SK-N-SH (cell line): ENCODE data around the gene SORL1. TPM values are rescaled to one million over a fixed set of nuclear protein-coding genes. Genes with fewer than 3 reads are reported as not detected.

Experiments
- CTCF ChIA-PET: fragments of 300-600, 350-600 bp; formaldehyde crosslinking; extraction: SDS; loops from one replicate; lab custom pipeline; 2021; lab: Yijun Ruan, JAX
- POLR2A ChIA-PET: fragments of 350-600 bp; sonication (Branson Sonifier 250); formaldehyde crosslinking; extraction: SDS; loops from one replicate; lab custom pipeline; 2020; ENCODE audit warnings: antibody characterized with exemption, inconsistent platforms; lab: Yijun Ruan, JAX
- DNase-seq: peaks from one replicate; pipeline ENCODE4 v3.0.0; 2012
- H2AFZ ChIP-seq: fragments of 200-600 bp; sonication (generic); 2 replicates; pipeline ENCODE4 v1.8.1; 2016; ENCODE audit warnings: antibody characterized with exemption, mild to moderate bottlenecking, low read depth
- H3F3A ChIP-seq: fragments of 200-600 bp; sonication (generic); replicated peaks from 2 replicates; pipeline ENCODE3; 2016; ENCODE audit warnings: antibody characterized with exemption, mild to moderate bottlenecking; ENCODE audit not compliant: insufficient read depth
- H3K27ac ChIP-seq, 2 experiments: fragments of 200-500 bp in 1 of 2; fragments of 200-600 bp in 1 of 2; sonication (Bioruptor generic) in 1 of 2; sonication (generic), shearing (Covaris generic) in 1 of 2; 2 replicates each; pipeline versions ENCODE4 v1.5.1 to v1.6.1; 2014 to 2016; ENCODE audit warnings: low read depth in 2 of 2, inconsistent platforms in 1 of 2, low read length in 1 of 2, mild to moderate bottlenecking in 1 of 2, mixed read lengths in 1 of 2
- H3K27me3 ChIP-seq: fragments of 200-600 bp; sonication (generic), shearing (Covaris generic); 2 replicates; pipeline ENCODE4 v1.6.1; 2016; ENCODE audit warnings: mixed run types; ENCODE audit not compliant: insufficient read depth
- H3K36me3 ChIP-seq, 2 experiments: fragments of 200-500 bp in 1 of 2; fragments of 200-600 bp in 1 of 2; sonication (Bioruptor generic) in 1 of 2; sonication (generic) in 1 of 2; replicated peaks in 1 of 2; 2 replicates each; pipeline versions ENCODE3 to v1.5.1; 2014 to 2016; ENCODE audit warnings: low read length in 1 of 2, mild to moderate bottlenecking in 1 of 2; ENCODE audit not compliant: insufficient read depth in 2 of 2, control insufficient read depth in 1 of 2
- H3K4me1 ChIP-seq, 2 experiments: fragments of 200-500 bp in 1 of 2; fragments of 200-600 bp in 1 of 2; sonication (Bioruptor generic) in 1 of 2; sonication (generic), shearing (Covaris generic) in 1 of 2; 2 replicates each; pipeline versions ENCODE4 v1.5.1 to v1.6.1; 2014 to 2016; ENCODE audit warnings: low read depth in 1 of 2, low read length in 1 of 2, mixed run types in 1 of 2; ENCODE audit not compliant: insufficient read depth in 2 of 2, control insufficient read depth in 1 of 2
- H3K4me2 ChIP-seq: fragments of 200-600 bp; sonication (generic), shearing (Covaris generic); 2 replicates; pipeline ENCODE4 v1.6.1; 2017; ENCODE audit warnings: mixed run types
- H3K4me3 ChIP-seq, 2 experiments: fragments of 200-500 bp in 1 of 2; fragments of 200-600 bp in 1 of 2; sonication (Bioruptor generic) in 1 of 2; sonication (generic), shearing (Covaris generic) in 1 of 2; 2 replicates each; pipeline versions ENCODE4 v1.5.1 to v1.8.1; 2014 to 2016; ENCODE audit warnings: low read depth in 2 of 2, inconsistent platforms in 1 of 2, low read length in 1 of 2, mild to moderate bottlenecking in 1 of 2, mixed read lengths in 1 of 2, moderate library complexity in 1 of 2
- H3K79me2 ChIP-seq: fragments of 200-600 bp; sonication (generic); 2 replicates; pipeline ENCODE4 v1.8.1; 2017; ENCODE audit warnings: mild to moderate bottlenecking; ENCODE audit not compliant: insufficient read depth
- H3K9ac ChIP-seq: fragments of 200-600 bp; sonication (generic); 2 replicates; pipeline ENCODE4 v1.6.1; 2017; ENCODE audit warnings: mixed run types
- H3K9me2 ChIP-seq: fragments of 200-600 bp; sonication (generic); 2 replicates; pipeline ENCODE4 v1.6.1; 2017; ENCODE audit warnings: mixed run types
- H3K9me3 ChIP-seq: fragments of 200-600 bp; sonication (generic); 2 replicates; pipeline ENCODE4 v1.6.1; 2017; ENCODE audit warnings: mixed run types, mild to moderate bottlenecking, moderate library complexity
- H4K20me1 ChIP-seq: fragments of 200-600 bp; sonication (generic); 2 replicates; pipeline ENCODE4 v1.6.1; 2017; ENCODE audit warnings: mild to moderate bottlenecking, mixed run types; ENCODE audit not compliant: insufficient read depth
- CHD2 ChIP-seq: fragments of 150-350 bp; IDR thresholded peaks from 2 replicates; pipeline ENCODE4 v1.6.1; 2018; ENCODE audit warnings: low read length; ENCODE audit not compliant: partially characterized antibody
- EP300 ChIP-seq, 2 experiments: IDR thresholded peaks; 2 replicates each; pipeline versions ENCODE4 v1.4.0 to v1.6.1; 2012; ENCODE audit warnings: borderline replicate concordance in 1 of 2, low read depth in 1 of 2, low read length in 1 of 2
- FOXM1 ChIP-seq: IDR thresholded peaks from 2 replicates; pipeline ENCODE4 v1.4.0; 2012; ENCODE audit warnings: low read depth, mild to moderate bottlenecking
- GATA2 ChIP-seq: sonication (generic); formaldehyde crosslinking; IDR thresholded peaks from 2 replicates; pipeline ENCODE4 v1.5.0; 2020; ENCODE audit warnings: mild to moderate bottlenecking, missing genetic modification reagents
- POLR2AphosphoS5 ChIP-seq: IDR thresholded peaks from 2 replicates; pipeline ENCODE4 v1.6.1; 2012; ENCODE audit warnings: low read depth, low read length
- RAD21 ChIP-seq: IDR thresholded peaks from 2 replicates; pipeline ENCODE4 v1.6.1; 2012; ENCODE audit warnings: mild to moderate bottlenecking, low read length
- RCOR1 ChIP-seq: fragments of 150-350 bp; IDR thresholded peaks from 2 replicates; pipeline ENCODE4 v1.6.1; 2017; ENCODE audit warnings: antibody characterized with exemption, low read length
- RFX5 ChIP-seq: IDR thresholded peaks from 2 replicates; pipeline ENCODE4 v1.6.1; 2012; ENCODE audit warnings: mild to moderate bottlenecking, improper control_type of control experiment, low read length
- SIN3A ChIP-seq: IDR thresholded peaks from 2 replicates; pipeline ENCODE4 v1.6.1; 2012; ENCODE audit warnings: low read depth, mild to moderate bottlenecking, low read length, moderate library complexity, borderline replicate concordance
- TAF1 ChIP-seq: IDR thresholded peaks from 2 replicates; pipeline ENCODE4 v1.6.1; 2012; ENCODE audit warnings: low read depth, mild to moderate bottlenecking, low read length, moderate library complexity, borderline replicate concordance
- TEAD4 ChIP-seq: IDR thresholded peaks from 2 replicates; pipeline ENCODE4 v1.4.0; 2012; ENCODE audit warnings: mild to moderate bottlenecking, borderline replicate concordance; ENCODE audit not compliant: insufficient read depth
- polyA plus RNA-seq, 3 experiments: library from polyadenylated mRNA; depleted of rRNA; stranded (reverse); fragments of >200 nt; gene quantifications; 2 replicates each; pipeline ENCODE4 v1.2.3, GENCODE V29; 2012
- TF ChIP-seq, protein P1 (sequence below): fragments of 150-350 bp; IDR thresholded peaks from 2 replicates; pipeline ENCODE4 v1.6.1; 2017; ENCODE audit warnings: antibody characterized with exemption, low read length, low read depth, borderline replicate concordance
- TF ChIP-seq, protein P2 (sequence below): IDR thresholded peaks from 2 replicates; pipeline ENCODE4 v1.6.1; 2012; ENCODE audit warnings: mild to moderate bottlenecking, low read depth, low read length, moderate library complexity
- TF ChIP-seq, protein P3 (sequence below): IDR thresholded peaks from 2 replicates; pipeline ENCODE4; 2012
- TF ChIP-seq, protein P4 (sequence below): IDR thresholded peaks from 2 replicates; pipeline ENCODE4 v1.4.0; 2012; ENCODE audit warnings: low read depth
- TF ChIP-seq, protein P5 (sequence below): IDR thresholded peaks from 2 replicates; pipeline ENCODE4 v1.4.0; 2012; ENCODE audit warnings: low read depth, borderline replicate concordance
- TF ChIP-seq, protein P6 (sequence below): IDR thresholded peaks from 2 replicates; pipeline ENCODE4 v1.4.0; 2012; ENCODE audit warnings: low read depth, borderline replicate concordance
- TF ChIP-seq, protein P7 (sequence below): fragments of 150-350 bp; IDR thresholded peaks from 2 replicates; pipeline ENCODE4 v1.6.1; 2016; ENCODE audit warnings: mild to moderate bottlenecking, low read depth, low read length

SORL1 gene
- polyA plus RNA-seq, 1 of the 3 experiments (the other 2 are of a cell fraction), result 7.1 TPM

DNA sequence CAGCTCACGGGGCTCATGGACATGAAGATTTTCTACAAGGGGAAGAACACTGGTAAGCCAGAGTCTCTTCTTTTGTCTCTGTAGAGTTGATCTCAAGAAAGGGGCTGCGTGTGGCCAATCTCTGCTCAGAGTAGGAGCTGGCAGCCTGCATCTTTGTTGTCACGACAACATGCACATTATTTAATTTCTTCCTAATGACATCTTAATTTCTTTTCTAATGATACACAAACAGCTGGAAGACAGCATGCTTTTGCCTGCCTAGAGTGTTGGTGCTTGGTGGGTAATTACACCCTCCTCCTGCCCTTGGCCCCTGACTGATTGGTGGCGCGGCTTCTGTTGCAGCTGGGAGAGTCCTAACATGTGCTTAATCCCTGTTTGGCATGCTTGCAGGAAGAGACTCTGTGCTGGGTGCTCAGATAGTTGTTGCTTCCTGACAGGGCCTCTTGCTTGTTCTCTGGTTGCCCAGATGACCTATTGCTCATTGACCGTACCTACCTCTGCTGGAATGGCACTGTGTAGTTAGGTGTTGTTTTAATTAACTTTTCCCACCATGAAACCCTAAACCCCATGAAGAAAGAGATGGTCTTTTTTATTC lies 107.6 kb downstream of the SORL1 start (continued):
- TF ChIP-seq, protein P1, sequence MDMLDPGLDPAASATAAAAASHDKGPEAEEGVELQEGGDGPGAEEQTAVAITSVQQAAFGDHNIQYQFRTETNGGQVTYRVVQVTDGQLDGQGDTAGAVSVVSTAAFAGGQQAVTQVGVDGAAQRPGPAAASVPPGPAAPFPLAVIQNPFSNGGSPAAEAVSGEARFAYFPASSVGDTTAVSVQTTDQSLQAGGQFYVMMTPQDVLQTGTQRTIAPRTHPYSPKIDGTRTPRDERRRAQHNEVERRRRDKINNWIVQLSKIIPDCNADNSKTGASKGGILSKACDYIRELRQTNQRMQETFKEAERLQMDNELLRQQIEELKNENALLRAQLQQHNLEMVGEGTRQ, result no peak
- TF ChIP-seq, protein P2, sequence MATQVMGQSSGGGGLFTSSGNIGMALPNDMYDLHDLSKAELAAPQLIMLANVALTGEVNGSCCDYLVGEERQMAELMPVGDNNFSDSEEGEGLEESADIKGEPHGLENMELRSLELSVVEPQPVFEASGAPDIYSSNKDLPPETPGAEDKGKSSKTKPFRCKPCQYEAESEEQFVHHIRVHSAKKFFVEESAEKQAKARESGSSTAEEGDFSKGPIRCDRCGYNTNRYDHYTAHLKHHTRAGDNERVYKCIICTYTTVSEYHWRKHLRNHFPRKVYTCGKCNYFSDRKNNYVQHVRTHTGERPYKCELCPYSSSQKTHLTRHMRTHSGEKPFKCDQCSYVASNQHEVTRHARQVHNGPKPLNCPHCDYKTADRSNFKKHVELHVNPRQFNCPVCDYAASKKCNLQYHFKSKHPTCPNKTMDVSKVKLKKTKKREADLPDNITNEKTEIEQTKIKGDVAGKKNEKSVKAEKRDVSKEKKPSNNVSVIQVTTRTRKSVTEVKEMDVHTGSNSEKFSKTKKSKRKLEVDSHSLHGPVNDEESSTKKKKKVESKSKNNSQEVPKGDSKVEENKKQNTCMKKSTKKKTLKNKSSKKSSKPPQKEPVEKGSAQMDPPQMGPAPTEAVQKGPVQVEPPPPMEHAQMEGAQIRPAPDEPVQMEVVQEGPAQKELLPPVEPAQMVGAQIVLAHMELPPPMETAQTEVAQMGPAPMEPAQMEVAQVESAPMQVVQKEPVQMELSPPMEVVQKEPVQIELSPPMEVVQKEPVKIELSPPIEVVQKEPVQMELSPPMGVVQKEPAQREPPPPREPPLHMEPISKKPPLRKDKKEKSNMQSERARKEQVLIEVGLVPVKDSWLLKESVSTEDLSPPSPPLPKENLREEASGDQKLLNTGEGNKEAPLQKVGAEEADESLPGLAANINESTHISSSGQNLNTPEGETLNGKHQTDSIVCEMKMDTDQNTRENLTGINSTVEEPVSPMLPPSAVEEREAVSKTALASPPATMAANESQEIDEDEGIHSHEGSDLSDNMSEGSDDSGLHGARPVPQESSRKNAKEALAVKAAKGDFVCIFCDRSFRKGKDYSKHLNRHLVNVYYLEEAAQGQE, result no peak
- no peak for TF ChIP-seq RFX5
- TF ChIP-seq, protein P3, sequence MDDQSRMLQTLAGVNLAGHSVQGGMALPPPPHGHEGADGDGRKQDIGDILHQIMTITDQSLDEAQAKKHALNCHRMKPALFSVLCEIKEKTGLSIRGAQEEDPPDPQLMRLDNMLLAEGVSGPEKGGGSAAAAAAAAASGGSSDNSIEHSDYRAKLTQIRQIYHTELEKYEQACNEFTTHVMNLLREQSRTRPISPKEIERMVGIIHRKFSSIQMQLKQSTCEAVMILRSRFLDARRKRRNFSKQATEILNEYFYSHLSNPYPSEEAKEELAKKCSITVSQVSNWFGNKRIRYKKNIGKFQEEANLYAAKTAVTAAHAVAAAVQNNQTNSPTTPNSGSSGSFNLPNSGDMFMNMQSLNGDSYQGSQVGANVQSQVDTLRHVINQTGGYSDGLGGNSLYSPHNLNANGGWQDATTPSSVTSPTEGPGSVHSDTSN, result no peak

DNA sequence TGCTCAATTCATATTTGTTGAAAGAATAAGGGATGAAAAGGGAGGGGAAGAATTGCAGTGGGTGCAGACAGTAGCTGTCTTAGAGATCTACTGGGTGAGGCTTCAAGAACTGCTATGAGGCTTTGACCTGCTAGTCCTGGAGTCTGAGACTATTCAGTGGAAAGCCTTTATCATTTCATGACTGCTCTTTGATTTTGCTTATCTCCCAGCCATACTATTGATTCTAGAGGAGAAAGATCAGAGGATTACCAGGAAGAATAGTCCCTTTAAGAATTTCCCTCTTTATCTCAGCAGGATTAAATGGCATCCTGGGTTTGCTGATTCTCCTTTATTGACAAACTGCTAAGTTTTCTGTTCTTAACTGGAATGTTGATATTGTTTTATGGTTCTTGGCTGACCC lies 108.1 kb downstream of the SORL1 start:
- H3K9me3 ChIP-seq, result no peaks in the 10 kb centered on the region
- ChIA-PET POLR2A (no interaction called here), CTCF (no interaction called here)
- peaks cover 0 to 7% of the 10 kb centered on the region in 2 experiments; a peak in 2 of 4 replicates for H3K4me1 ChIP-seq
- H3K27me3 ChIP-seq, result no peaks in the 10 kb centered on the region
- no peaks in the 10 kb centered on the region for H4K20me1 ChIP-seq
- H3K36me3 ChIP-seq, result peaks cover 0 to 3% of the 10 kb centered on the region in 2 experiments
- no peak overlapping the region for H2AFZ ChIP-seq
- TF ChIP-seq RCOR1, result no peak
- no peak for TF ChIP-seq RFX5
- TF ChIP-seq, protein P4, sequence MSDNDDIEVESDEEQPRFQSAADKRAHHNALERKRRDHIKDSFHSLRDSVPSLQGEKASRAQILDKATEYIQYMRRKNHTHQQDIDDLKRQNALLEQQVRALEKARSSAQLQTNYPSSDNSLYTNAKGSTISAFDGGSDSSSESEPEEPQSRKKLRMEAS, result no peak
- no peak for TF ChIP-seq EP300 (IDR thresholded peaks at IDR 0.05; ENCODE audit: borderline replicate concordance in 1 of 2, low read depth in 1 of 2, low read length in 1 of 2)
- no peak for TF ChIP-seq POLR2AphosphoS5
- TF ChIP-seq, protein P5, sequence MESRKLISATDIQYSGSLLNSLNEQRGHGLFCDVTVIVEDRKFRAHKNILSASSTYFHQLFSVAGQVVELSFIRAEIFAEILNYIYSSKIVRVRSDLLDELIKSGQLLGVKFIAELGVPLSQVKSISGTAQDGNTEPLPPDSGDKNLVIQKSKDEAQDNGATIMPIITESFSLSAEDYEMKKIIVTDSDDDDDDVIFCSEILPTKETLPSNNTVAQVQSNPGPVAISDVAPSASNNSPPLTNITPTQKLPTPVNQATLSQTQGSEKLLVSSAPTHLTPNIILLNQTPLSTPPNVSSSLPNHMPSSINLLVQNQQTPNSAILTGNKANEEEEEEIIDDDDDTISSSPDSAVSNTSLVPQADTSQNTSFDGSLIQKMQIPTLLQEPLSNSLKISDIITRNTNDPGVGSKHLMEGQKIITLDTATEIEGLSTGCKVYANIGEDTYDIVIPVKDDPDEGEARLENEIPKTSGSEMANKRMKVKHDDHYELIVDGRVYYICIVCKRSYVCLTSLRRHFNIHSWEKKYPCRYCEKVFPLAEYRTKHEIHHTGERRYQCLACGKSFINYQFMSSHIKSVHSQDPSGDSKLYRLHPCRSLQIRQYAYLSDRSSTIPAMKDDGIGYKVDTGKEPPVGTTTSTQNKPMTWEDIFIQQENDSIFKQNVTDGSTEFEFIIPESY, result no peak
- TF ChIP-seq, protein P6, sequence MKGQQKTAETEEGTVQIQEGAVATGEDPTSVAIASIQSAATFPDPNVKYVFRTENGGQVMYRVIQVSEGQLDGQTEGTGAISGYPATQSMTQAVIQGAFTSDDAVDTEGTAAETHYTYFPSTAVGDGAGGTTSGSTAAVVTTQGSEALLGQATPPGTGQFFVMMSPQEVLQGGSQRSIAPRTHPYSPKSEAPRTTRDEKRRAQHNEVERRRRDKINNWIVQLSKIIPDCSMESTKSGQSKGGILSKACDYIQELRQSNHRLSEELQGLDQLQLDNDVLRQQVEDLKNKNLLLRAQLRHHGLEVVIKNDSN, result no peak
- no peak for TF ChIP-seq TAF1
- no peak for TF ChIP-seq SIN3A
- no peak for TF ChIP-seq RAD21
- no peak for TF ChIP-seq GATA2 (CRISPR knock-in tag)
- TF ChIP-seq, protein P7, sequence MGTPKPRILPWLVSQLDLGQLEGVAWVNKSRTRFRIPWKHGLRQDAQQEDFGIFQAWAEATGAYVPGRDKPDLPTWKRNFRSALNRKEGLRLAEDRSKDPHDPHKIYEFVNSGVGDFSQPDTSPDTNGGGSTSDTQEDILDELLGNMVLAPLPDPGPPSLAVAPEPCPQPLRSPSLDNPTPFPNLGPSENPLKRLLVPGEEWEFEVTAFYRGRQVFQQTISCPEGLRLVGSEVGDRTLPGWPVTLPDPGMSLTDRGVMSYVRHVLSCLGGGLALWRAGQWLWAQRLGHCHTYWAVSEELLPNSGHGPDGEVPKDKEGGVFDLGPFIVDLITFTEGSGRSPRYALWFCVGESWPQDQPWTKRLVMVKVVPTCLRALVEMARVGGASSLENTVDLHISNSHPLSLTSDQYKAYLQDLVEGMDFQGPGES, result no peak
- no peak for TF ChIP-seq FOXM1
- no peak for TF ChIP-seq CHD2
- TF ChIP-seq, protein P1, result no peak
- TF ChIP-seq TEAD4, result no peak
- no peaks in the 10 kb centered on the region for H3K9me2 ChIP-seq
- no peak overlapping the region for H3K4me3 ChIP-seq
- no peaks in the 10 kb centered on the region for H3F3A ChIP-seq
- no peaks in the 10 kb centered on the region for H3K79me2 ChIP-seq
- no peak overlapping the region for H3K4me2 ChIP-seq
- H3K27ac ChIP-seq, result no peak overlapping the region
- no peak overlapping the region for H3K9ac ChIP-seq
- no peak for DNase-seq
